SK-N-SH (cell line): ENCODE measurements around the gene TRAM2. TPM values are rescaled to one million over a fixed set of nuclear protein-coding genes. Genes with fewer than 3 reads are reported as not detected.
A peak's percentile ranks its signal among the peaks of the same experiment; 100 is the strongest.

Experiments used
- CTCF ChIA-PET: fragments of 300-600, 350-600 bp; formaldehyde crosslinking; extraction: SDS; loops from one replicate; lab custom pipeline; 2021; lab: Yijun Ruan, JAX
- POLR2A ChIA-PET: fragments of 350-600 bp; sonication (Branson Sonifier 250); formaldehyde crosslinking; extraction: SDS; loops from one replicate; lab custom pipeline; 2020; ENCODE audit warnings: antibody characterized with exemption, inconsistent platforms; lab: Yijun Ruan, JAX
- DNase-seq: peaks from one replicate; pipeline ENCODE4 v3.0.0; 2012
- H2AFZ ChIP-seq: fragments of 200-600 bp; sonication (generic); 2 replicates; pipeline ENCODE4 v1.8.1; 2016; ENCODE audit warnings: antibody characterized with exemption, mild to moderate bottlenecking, low read depth
- H3F3A ChIP-seq: fragments of 200-600 bp; sonication (generic); replicated peaks from 2 replicates; pipeline ENCODE3; 2016; ENCODE audit warnings: antibody characterized with exemption, mild to moderate bottlenecking; ENCODE audit not compliant: insufficient read depth
- H3K27ac ChIP-seq, 2 experiments: fragments of 200-500 bp in 1 of 2; fragments of 200-600 bp in 1 of 2; sonication (Bioruptor generic) in 1 of 2; sonication (generic), shearing (Covaris generic) in 1 of 2; 2 replicates each; pipeline versions ENCODE4 v1.5.1 to v1.6.1; 2014 to 2016; ENCODE audit warnings: low read depth in 2 of 2, inconsistent platforms in 1 of 2, low read length in 1 of 2, mild to moderate bottlenecking in 1 of 2, mixed read lengths in 1 of 2
- H3K27me3 ChIP-seq: fragments of 200-600 bp; sonication (generic), shearing (Covaris generic); 2 replicates; pipeline ENCODE4 v1.6.1; 2016; ENCODE audit warnings: mixed run types; ENCODE audit not compliant: insufficient read depth
- H3K36me3 ChIP-seq, 2 experiments: fragments of 200-500 bp in 1 of 2; fragments of 200-600 bp in 1 of 2; sonication (Bioruptor generic) in 1 of 2; sonication (generic) in 1 of 2; replicated peaks in 1 of 2; 2 replicates each; pipeline versions ENCODE3 to v1.5.1; 2014 to 2016; ENCODE audit warnings: low read length in 1 of 2, mild to moderate bottlenecking in 1 of 2; ENCODE audit not compliant: insufficient read depth in 2 of 2, control insufficient read depth in 1 of 2
- H3K4me1 ChIP-seq, 2 experiments: fragments of 200-500 bp in 1 of 2; fragments of 200-600 bp in 1 of 2; sonication (Bioruptor generic) in 1 of 2; sonication (generic), shearing (Covaris generic) in 1 of 2; 2 replicates each; pipeline versions ENCODE4 v1.5.1 to v1.6.1; 2014 to 2016; ENCODE audit warnings: low read depth in 1 of 2, low read length in 1 of 2, mixed run types in 1 of 2; ENCODE audit not compliant: insufficient read depth in 2 of 2, control insufficient read depth in 1 of 2
- H3K4me2 ChIP-seq: fragments of 200-600 bp; sonication (generic), shearing (Covaris generic); 2 replicates; pipeline ENCODE4 v1.6.1; 2017; ENCODE audit warnings: mixed run types
- H3K4me3 ChIP-seq, 2 experiments: fragments of 200-500 bp in 1 of 2; fragments of 200-600 bp in 1 of 2; sonication (Bioruptor generic) in 1 of 2; sonication (generic), shearing (Covaris generic) in 1 of 2; 2 replicates each; pipeline versions ENCODE4 v1.5.1 to v1.8.1; 2014 to 2016; ENCODE audit warnings: low read depth in 2 of 2, inconsistent platforms in 1 of 2, low read length in 1 of 2, mild to moderate bottlenecking in 1 of 2, mixed read lengths in 1 of 2, moderate library complexity in 1 of 2
- H3K79me2 ChIP-seq: fragments of 200-600 bp; sonication (generic); 2 replicates; pipeline ENCODE4 v1.8.1; 2017; ENCODE audit warnings: mild to moderate bottlenecking; ENCODE audit not compliant: insufficient read depth
- H3K9ac ChIP-seq: fragments of 200-600 bp; sonication (generic); 2 replicates; pipeline ENCODE4 v1.6.1; 2017; ENCODE audit warnings: mixed run types
- H3K9me2 ChIP-seq: fragments of 200-600 bp; sonication (generic); 2 replicates; pipeline ENCODE4 v1.6.1; 2017; ENCODE audit warnings: mixed run types
- H3K9me3 ChIP-seq: fragments of 200-600 bp; sonication (generic); 2 replicates; pipeline ENCODE4 v1.6.1; 2017; ENCODE audit warnings: mixed run types, mild to moderate bottlenecking, moderate library complexity
- H4K20me1 ChIP-seq: fragments of 200-600 bp; sonication (generic); 2 replicates; pipeline ENCODE4 v1.6.1; 2017; ENCODE audit warnings: mild to moderate bottlenecking, mixed run types; ENCODE audit not compliant: insufficient read depth
- EP300 ChIP-seq, 2 experiments: IDR thresholded peaks; 2 replicates each; pipeline versions ENCODE4 v1.4.0 to v1.6.1; 2012; ENCODE audit warnings: borderline replicate concordance in 1 of 2, low read depth in 1 of 2, low read length in 1 of 2
- FOSL2 ChIP-seq: IDR thresholded peaks from 2 replicates; pipeline ENCODE4 v1.4.0; 2012; ENCODE audit warnings: low read depth, mild to moderate bottlenecking, moderate library complexity, borderline replicate concordance
- FOXM1 ChIP-seq: IDR thresholded peaks from 2 replicates; pipeline ENCODE4 v1.4.0; 2012; ENCODE audit warnings: low read depth, mild to moderate bottlenecking
- IRF3 ChIP-seq: fragments of 150-350 bp; IDR thresholded peaks from 2 replicates; pipeline ENCODE4 v1.6.1; 2016; ENCODE audit warnings: mild to moderate bottlenecking, low read depth, low read length
- JUND ChIP-seq: IDR thresholded peaks from 2 replicates; pipeline ENCODE4 v1.4.0; 2012
- REST ChIP-seq: IDR thresholded peaks from 2 replicates; pipeline ENCODE4 v1.6.1; 2012; ENCODE audit warnings: mild to moderate bottlenecking, low read depth, low read length, moderate library complexity
- RFX5 ChIP-seq: IDR thresholded peaks from 2 replicates; pipeline ENCODE4 v1.6.1; 2012; ENCODE audit warnings: mild to moderate bottlenecking, improper control_type of control experiment, low read length
- TAF1 ChIP-seq: IDR thresholded peaks from 2 replicates; pipeline ENCODE4 v1.6.1; 2012; ENCODE audit warnings: low read depth, mild to moderate bottlenecking, low read length, moderate library complexity, borderline replicate concordance
- TCF12 ChIP-seq: IDR thresholded peaks from 2 replicates; pipeline ENCODE4 v1.4.0; 2012
- WGBS: methylation state at CpG from one replicate; pipeline ENCODE4 v1.1.6; 2017; ENCODE audit warnings: low lambda C conversion rate; 5-methylcytosine and 5-hydroxymethylcytosine counted together
- polyA plus RNA-seq, 3 experiments: library from polyadenylated mRNA; depleted of rRNA; stranded (reverse); fragments of >200 nt; gene quantifications; 2 replicates each; pipeline ENCODE4 v1.2.3, GENCODE V29; 2012
- TF ChIP-seq, protein P1 (sequence below): IDR thresholded peaks from 2 replicates; pipeline ENCODE4 v1.4.0; 2012; ENCODE audit warnings: low read depth, borderline replicate concordance
- TF ChIP-seq, protein P2 (sequence below): IDR thresholded peaks from 2 replicates; pipeline ENCODE4 v1.4.0; 2012; ENCODE audit warnings: low read depth, borderline replicate concordance
- TF ChIP-seq, protein P3 (sequence below): IDR thresholded peaks from 2 replicates; pipeline ENCODE4 v1.4.0; 2012; ENCODE audit warnings: low read depth

The TRAM2 gene
- polyA plus RNA-seq, 1 of the 3 experiments (the other 2 are of a cell fraction), result 26.4 TPM

DNA sequence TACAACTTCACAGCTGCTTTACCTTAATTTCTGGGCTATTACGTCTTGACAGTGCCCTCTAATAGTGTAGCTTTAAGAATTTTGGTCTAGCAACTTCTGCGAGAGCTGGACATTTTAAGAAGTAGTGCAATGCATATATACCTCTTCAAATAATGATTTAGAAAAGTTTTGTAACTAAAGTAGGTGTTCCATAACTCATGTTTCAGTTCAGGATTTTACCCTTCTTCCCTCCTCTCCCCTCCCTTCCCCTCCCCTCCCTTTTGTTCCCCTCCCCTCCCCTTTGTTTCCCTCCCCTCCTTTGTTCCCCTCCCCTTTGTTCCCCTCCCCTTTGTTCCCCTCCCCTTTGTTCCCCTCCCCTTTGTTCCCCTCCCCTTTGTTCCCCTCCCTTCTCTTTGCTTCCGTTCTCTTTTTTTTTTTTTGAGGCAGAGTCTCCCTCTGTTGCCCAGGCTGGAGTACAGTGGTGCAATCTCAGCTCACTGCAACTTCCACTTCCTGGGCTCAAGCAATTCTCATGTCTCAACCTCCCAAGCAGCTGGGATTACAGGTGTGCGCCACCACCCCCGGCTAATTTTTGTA, 28.8 kb upstream of the TRAM2 start:
- Histone ChIP-seq H3K9me2 (no peaks in the 10 kb centered on the region), H3K36me3 (no peaks in the 10 kb centered on the region), H3K4me1 (peaks cover 16 to 25% of the 10 kb centered on the region in 2 experiments), H3K4me3 (no peak overlapping the region), H3K4me2 (no peak overlapping the region), H3K9ac (no peak overlapping the region), H3K79me2 (no peaks in the 10 kb centered on the region), H3K27ac (no peak overlapping the region), H3K27me3 (no peaks in the 10 kb centered on the region), H3K9me3 (0 out of 2 replicates have a peak, but pooled peaks cover 6% of the 10 kb centered on the region), H2AFZ (no peak overlapping the region), H4K20me1 (no peaks in the 10 kb centered on the region), H3F3A (peaks cover 23% of the 10 kb centered on the region)
- no peak for TF ChIP-seq RFX5
- no peak for TF ChIP-seq FOXM1
- TF ChIP-seq JUND, result no peak
- TF ChIP-seq, protein P1, sequence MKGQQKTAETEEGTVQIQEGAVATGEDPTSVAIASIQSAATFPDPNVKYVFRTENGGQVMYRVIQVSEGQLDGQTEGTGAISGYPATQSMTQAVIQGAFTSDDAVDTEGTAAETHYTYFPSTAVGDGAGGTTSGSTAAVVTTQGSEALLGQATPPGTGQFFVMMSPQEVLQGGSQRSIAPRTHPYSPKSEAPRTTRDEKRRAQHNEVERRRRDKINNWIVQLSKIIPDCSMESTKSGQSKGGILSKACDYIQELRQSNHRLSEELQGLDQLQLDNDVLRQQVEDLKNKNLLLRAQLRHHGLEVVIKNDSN, result no peak
- TF ChIP-seq, protein P2, sequence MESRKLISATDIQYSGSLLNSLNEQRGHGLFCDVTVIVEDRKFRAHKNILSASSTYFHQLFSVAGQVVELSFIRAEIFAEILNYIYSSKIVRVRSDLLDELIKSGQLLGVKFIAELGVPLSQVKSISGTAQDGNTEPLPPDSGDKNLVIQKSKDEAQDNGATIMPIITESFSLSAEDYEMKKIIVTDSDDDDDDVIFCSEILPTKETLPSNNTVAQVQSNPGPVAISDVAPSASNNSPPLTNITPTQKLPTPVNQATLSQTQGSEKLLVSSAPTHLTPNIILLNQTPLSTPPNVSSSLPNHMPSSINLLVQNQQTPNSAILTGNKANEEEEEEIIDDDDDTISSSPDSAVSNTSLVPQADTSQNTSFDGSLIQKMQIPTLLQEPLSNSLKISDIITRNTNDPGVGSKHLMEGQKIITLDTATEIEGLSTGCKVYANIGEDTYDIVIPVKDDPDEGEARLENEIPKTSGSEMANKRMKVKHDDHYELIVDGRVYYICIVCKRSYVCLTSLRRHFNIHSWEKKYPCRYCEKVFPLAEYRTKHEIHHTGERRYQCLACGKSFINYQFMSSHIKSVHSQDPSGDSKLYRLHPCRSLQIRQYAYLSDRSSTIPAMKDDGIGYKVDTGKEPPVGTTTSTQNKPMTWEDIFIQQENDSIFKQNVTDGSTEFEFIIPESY, result no peak
- TF ChIP-seq TAF1, result no peak
- 93% methylated on average over 5 of the region's 5 CpGs for WGBS
- no peak for DNase-seq
- ChIA-PET CTCF (interaction anchor here (1.0 to 7.2 kb wide), 10 partner anchors 9 to 189 kb away, joined by 3 to 75 read pairs (median 4); no protein-coding TSS in a partner anchor), POLR2A (interaction anchor here (1.0 kb wide), 1 partner anchor 11 kb away, joined by 3 read pairs; no protein-coding TSS in a partner anchor)

DNA sequence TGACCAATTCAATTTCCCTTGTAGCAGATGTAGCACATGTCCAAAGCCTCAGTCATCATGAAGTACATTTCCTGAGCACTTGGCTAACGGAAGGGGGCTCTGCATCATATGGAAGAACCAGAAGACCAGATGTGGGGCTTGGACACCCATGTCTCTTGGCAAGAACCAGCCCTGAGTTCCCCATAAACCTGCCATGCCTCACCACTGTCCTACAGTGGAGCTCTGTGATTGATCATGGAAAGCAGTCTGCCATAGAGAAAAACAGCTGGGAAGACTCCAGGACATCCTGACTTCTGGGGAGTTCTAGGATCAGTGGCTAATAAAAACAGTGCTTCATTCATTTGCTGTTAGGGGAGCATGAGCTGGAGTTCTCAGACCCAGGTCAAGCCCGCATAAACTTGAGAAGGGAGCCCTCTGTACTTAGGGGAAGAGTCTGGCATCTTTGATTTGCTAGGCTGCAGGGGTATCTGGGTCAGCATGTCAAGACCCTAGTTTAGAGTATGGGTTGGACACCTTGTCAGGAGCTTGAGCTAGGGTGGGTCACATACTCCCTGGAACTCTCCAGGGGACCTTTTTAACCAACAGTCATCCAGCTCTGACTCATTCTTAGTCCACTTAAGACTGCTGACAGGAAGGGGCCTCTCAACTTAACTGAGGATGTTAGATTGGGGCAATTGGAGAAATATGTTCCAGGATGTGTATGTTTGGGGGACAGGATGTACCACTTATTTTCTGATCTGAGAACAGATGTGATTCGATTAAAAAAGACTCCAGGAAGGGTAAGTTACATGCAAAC, 26.3 kb upstream of the TRAM2 start:
- Histone ChIP-seq H2AFZ (peak overlapping the region; percentile 5; the same call in 1 of the 2 replicates), H3K4me3 (no peak overlapping the region), H3K4me2 (peak overlapping the region; percentile 45; the same call in 1 of the 2 replicates), H3K79me2 (no peaks in the 10 kb centered on the region), H3K9me3 (no peaks in the 10 kb centered on the region), H3F3A (peaks cover 23% of the 10 kb centered on the region), H3K36me3 (no peaks in the 10 kb centered on the region)
- POLR2A ChIA-PET, result interaction anchor here (1.1 kb wide), 1 partner anchor 184 kb away, joined by 5 read pairs; the partner anchor contains the start of gene EFHC1
- DNase-seq, result no peak
- CTCF ChIA-PET, result interaction anchor here (1.1 to 7.2 kb wide), 7 partner anchors 6 to 186 kb away, joined by 3 to 75 read pairs (median 5); partner anchors contain the start of gene TRAM2
- WGBS, result 51% methylated on average over 2 of the region's 3 CpGs
- TF ChIP-seq TCF12, result peak; percentile 54
- TF ChIP-seq, protein P3, sequence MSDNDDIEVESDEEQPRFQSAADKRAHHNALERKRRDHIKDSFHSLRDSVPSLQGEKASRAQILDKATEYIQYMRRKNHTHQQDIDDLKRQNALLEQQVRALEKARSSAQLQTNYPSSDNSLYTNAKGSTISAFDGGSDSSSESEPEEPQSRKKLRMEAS, result no peak
- TF ChIP-seq REST, result peak; percentile 50; the same call in 1 of the 2 replicates
- no peak for TF ChIP-seq IRF3
- no peak for TF ChIP-seq FOXM1
- TF ChIP-seq JUND, result peak; percentile 70
- TF ChIP-seq EP300 (IDR thresholded peaks at IDR 0.05; ENCODE audit: borderline replicate concordance in 1 of 2, low read depth in 1 of 2, low read length in 1 of 2), result peak in 1 of 2 experiments; percentile 62; a peak in 1 of 4 replicates
- peak; percentile 80; the same call in 1 of the 2 replicates for TF ChIP-seq FOSL2
- TF ChIP-seq, all 33 proteins: peak for 5
- H3K27me3 ChIP-seq, result no peaks in the 10 kb centered on the region
- H3K4me1 ChIP-seq, result peaks cover 10 to 29% of the 10 kb centered on the region in 2 experiments
- no peaks in the 10 kb centered on the region for H4K20me1 ChIP-seq
- H3K27ac ChIP-seq, result peak overlapping the region in 1 of 2 experiments; percentile 83; a peak in 2 of 4 replicates
- no peaks in the 10 kb centered on the region for H3K9me2 ChIP-seq
- H3K9ac ChIP-seq, result peak overlapping the region; percentile 26; the same call in 1 of the 2 replicates
